ENCODE measurements around the gene TUBG1.
"Not testable (repeated sequence)": the region's sequence is repeated elsewhere in the genome, so short reads cannot be mapped to it uniquely, and the experiment has no call there.

The TUBG1 gene

DNA sequence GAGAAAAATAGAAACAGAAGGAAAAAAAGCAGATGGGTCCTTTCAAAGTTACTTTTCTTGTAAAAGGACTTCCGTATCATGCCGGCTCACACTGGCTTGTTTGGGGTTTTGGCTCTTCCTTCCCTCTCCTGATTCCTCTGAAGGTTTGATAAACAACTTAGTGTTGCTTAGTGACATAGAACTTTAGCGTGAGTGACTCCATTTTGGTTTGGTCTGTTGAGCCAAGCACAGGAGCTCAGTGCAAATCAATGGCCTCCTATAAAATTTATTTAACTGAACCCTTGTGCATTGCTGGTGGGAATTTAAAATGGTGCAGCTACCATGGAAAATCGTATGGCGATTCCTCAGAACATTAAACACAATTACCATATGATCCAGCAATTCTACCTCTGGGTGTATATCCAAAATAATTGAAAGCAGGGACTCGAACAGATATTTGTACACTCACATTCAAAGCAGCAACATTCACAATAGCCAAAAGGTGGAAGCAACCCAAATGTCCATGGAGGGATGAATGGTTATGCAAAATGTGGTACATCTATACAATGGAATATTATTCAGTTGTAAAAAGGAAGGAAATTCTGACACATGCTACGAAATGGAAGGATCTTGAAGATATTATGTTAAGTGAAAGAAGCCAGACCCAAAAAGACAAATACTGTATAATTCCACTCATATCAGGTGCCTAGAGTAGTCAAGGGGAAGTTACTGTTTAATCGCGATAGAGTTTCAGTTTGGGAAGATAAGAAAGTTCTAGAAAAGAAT, 48.5 kb downstream of the TUBG1 start:
- H3K18ac ChIP-seq (ENCODE audit: low read length): no peak overlapping the region
- H3K23ac ChIP-seq (ENCODE audit: low read depth, low read length, poor library complexity): no peak overlapping the region
- H2BK5ac ChIP-seq (ENCODE audit: low read length): no peak overlapping the region
- H3K27ac ChIP-seq (replicated peaks; ENCODE audit: low read length): no peak overlapping the region
- no peaks in the 10 kb centered on the region for H3K27me3 ChIP-seq (ENCODE audit: control insufficient read depth in 3 of 3, insufficient read depth in 3 of 3, low read depth in 1 of 3, low read length in 3 of 3)
- H4K91ac ChIP-seq (ENCODE audit: low read depth, low read length, poor library complexity): no peak overlapping the region
- no peak overlapping the region for H3K4me2 ChIP-seq (ENCODE audit: insufficient read depth, low read length, poor library complexity, severe bottlenecking)
- no peak overlapping the region for H2AFZ ChIP-seq (ENCODE audit: low read length)
- H3K9me3 ChIP-seq (replicated peaks in 1 of 2; ENCODE audit: control insufficient read depth in 2 of 2, insufficient read depth in 1 of 2, low read depth in 1 of 2, low read length in 2 of 2): peaks cover 0 to 4% of the 10 kb centered on the region in 2 donors
- H2BK12ac ChIP-seq (ENCODE audit: low read length): no peak overlapping the region
- H2BK120ac ChIP-seq (ENCODE audit: low read depth, low read length): no peak overlapping the region
- H3K4me1 ChIP-seq (ENCODE audit: control insufficient read depth in 2 of 2, insufficient read depth in 1 of 2, low read depth in 1 of 2, low read length in 2 of 2): peaks cover 3 to 7% of the 10 kb centered on the region in 2 donors
- H3K4me3 ChIP-seq (ENCODE audit: low read length in 2 of 2): no peak overlapping the region
- no CpG with 5 or more reads among the region's 9 CpGs for WGBS, 2 donors (ENCODE audit: extremely low coverage in 2 of 2, insufficient read length in 2 of 2, insufficient replicate concordance in 1 of 2)
- no peak overlapping the region for H3K9ac ChIP-seq (ENCODE audit: low read depth, low read length, poor library complexity)
- no peak overlapping the region for H3K14ac ChIP-seq (ENCODE audit: low read length)
- H2AK5ac ChIP-seq (ENCODE audit: low read depth, low read length): no peak overlapping the region
- H3K4ac ChIP-seq (ENCODE audit: low read length): no peak overlapping the region
- no peak overlapping the region for H2BK15ac ChIP-seq (ENCODE audit: low read length)
- H3K79me1 ChIP-seq (ENCODE audit: low read depth, low read length): no peaks in the 10 kb centered on the region
- H4K8ac ChIP-seq (ENCODE audit: low read depth, low read length): no peak overlapping the region
- peaks cover 2 to 20% of the 10 kb centered on the region in 2 donors for H3K36me3 ChIP-seq (replicated peaks in 1 of 2; ENCODE audit: control insufficient read depth in 2 of 2, insufficient read depth in 2 of 2, low read length in 2 of 2)
- no peak for DNase-seq (ENCODE audit: low spot score)

DNA sequence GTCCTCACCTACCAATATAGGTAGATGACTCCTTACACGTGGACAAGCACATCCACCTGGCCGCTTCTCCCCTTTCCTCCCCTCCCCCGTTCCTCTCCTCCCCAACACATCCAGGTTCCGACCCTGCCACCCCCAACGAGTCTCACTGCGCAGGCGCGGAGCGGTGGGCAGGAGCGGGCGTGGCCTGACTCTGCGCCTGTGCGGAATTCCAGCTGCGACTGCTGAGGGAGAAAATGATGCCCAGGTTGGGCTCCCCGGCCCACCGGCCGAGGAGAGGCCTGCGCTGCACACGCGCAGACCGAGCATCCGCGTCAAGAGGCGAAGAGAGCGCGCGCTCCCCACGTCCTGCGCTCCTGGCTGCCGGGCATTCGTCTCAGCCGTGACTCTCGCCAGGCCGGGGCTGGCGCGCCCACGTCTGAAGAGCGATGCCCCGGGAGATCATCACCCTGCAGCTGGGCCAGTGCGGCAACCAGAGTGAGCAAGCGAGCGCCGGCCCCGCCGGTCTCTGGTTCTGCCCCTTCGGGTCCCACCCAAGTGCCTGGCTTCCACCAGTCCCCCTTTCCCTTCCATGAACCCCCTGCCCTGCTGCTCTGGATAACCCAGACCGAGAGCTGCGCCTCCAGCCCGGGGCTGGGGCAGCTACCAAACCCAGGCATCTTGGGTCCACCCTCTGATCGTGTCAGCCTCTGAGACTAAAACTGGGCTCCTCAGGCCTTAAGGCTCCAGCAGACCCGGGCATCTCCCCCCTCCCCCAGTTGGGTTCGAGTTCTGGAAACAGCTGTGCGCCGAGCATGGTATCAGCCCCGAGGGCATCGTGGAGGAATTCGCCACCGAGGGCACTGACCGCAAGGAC, 49.8 kb downstream of the TUBG1 start, which contains the start of gene TUBG2:
Gene TUBG2 (plus strand): TSS at position 206 of the 853 bp plus-strand sequence. CDS start 220 bp downstream, at position 426.
- Histone ChIP-seq H3K9me3 (replicated peaks in 1 of 2; ENCODE audit: control insufficient read depth in 2 of 2, insufficient read depth in 1 of 2, low read depth in 1 of 2, low read length in 2 of 2) (peaks cover 0 to 4% of the 10 kb centered on the region in 2 donors), H3K4me1 (ENCODE audit: control insufficient read depth in 2 of 2, insufficient read depth in 1 of 2, low read depth in 1 of 2, low read length in 2 of 2) (peaks cover 2 to 3% of the 10 kb centered on the region in 2 donors), H3K9ac (ENCODE audit: low read depth, low read length, poor library complexity) (peak within 1 kb of the TSS; percentile 97), H3K4ac (ENCODE audit: low read length) (no peak within 1 kb of the TSS), H3K79me1 (ENCODE audit: low read depth, low read length) (no peaks in the 10 kb centered on the region), H3K4me3 (ENCODE audit: low read length in 2 of 2) (peak within 1 kb of the TSS; percentile 66 to 84), H4K91ac (ENCODE audit: low read depth, low read length, poor library complexity) (no peak within 1 kb of the TSS), H2BK120ac (ENCODE audit: low read depth, low read length) (no peak within 1 kb of the TSS), H2AK5ac (ENCODE audit: low read depth, low read length) (no peak within 1 kb of the TSS), H3K36me3 (replicated peaks in 1 of 2; ENCODE audit: control insufficient read depth in 2 of 2, insufficient read depth in 2 of 2, low read length in 2 of 2) (peaks cover 2 to 29% of the 10 kb centered on the region in 2 donors), H3K27ac (replicated peaks; ENCODE audit: low read length) (no peak within 1 kb of the TSS), H3K4me2 (ENCODE audit: insufficient read depth, low read length, poor library complexity, severe bottlenecking) (peak within 1 kb of the TSS; percentile 90), H2BK12ac (ENCODE audit: low read length) (no peak within 1 kb of the TSS), H3K14ac (ENCODE audit: low read length) (peak within 1 kb of the TSS; percentile 57), H2BK5ac (ENCODE audit: low read length) (peak within 1 kb of the TSS; percentile 2), H3K23ac (ENCODE audit: low read depth, low read length, poor library complexity) (peak within 1 kb of the TSS; percentile 62), H2BK15ac (ENCODE audit: low read length) (peak within 1 kb of the TSS; percentile 52), H3K27me3 (ENCODE audit: control insufficient read depth in 3 of 3, insufficient read depth in 3 of 3, low read depth in 1 of 3, low read length in 3 of 3) (no peaks in the 10 kb centered on the region), H4K8ac (ENCODE audit: low read depth, low read length) (no peak within 1 kb of the TSS), H3K18ac (ENCODE audit: low read length) (peak within 1 kb of the TSS; percentile 95), H2AFZ (ENCODE audit: low read length) (peak within 1 kb of the TSS; percentile 96)
- no CpG with 5 or more reads among the region's 59 CpGs for WGBS, 2 donors (ENCODE audit: extremely low coverage in 2 of 2, insufficient read length in 2 of 2, insufficient replicate concordance in 1 of 2)
- peak; percentile 85 for DNase-seq (ENCODE audit: low spot score)

DNA sequence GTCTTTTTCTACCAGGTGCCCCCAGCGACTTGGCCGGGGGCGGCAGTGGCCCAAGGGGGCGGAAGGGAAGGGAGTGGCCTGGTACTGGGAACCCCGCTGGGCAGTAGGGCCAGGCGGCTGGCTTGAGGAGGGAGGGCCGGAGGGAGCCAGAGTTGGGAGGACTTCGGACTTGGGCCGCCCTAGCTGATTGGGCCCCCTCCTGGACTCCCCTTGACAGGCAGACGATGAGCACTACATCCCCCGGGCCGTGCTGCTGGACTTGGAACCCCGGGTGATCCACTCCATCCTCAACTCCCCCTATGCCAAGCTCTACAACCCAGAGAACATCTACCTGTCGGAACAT, 50.4 kb downstream of the TUBG1 start:
- H2BK5ac ChIP-seq (ENCODE audit: low read length): not testable (repeated sequence)

More for the DNA sequence above, 50.4 kb downstream of the TUBG1 start:
- not testable (repeated sequence) for H3K4ac ChIP-seq (ENCODE audit: low read length); DNase-seq (ENCODE audit: low spot score); H2AK5ac ChIP-seq (ENCODE audit: low read depth, low read length); H2BK15ac ChIP-seq (ENCODE audit: low read length); H3K79me1 ChIP-seq (ENCODE audit: low read depth, low read length); H3K14ac ChIP-seq (ENCODE audit: low read length); H2BK12ac ChIP-seq (ENCODE audit: low read length); H3K27me3 ChIP-seq (ENCODE audit: control insufficient read depth in 3 of 3, insufficient read depth in 3 of 3, low read depth in 1 of 3, low read length in 3 of 3); H3K9ac ChIP-seq (ENCODE audit: low read depth, low read length, poor library complexity); H3K27ac ChIP-seq (replicated peaks; ENCODE audit: low read length); H3K9me3 ChIP-seq (replicated peaks in 1 of 2; ENCODE audit: control insufficient read depth in 2 of 2, insufficient read depth in 1 of 2, low read depth in 1 of 2, low read length in 2 of 2); H4K91ac ChIP-seq (ENCODE audit: low read depth, low read length, poor library complexity); H3K23ac ChIP-seq (ENCODE audit: low read depth, low read length, poor library complexity); H3K4me1 ChIP-seq (ENCODE audit: control insufficient read depth in 2 of 2, insufficient read depth in 1 of 2, low read depth in 1 of 2, low read length in 2 of 2); H2BK120ac ChIP-seq (ENCODE audit: low read depth, low read length); H3K18ac ChIP-seq (ENCODE audit: low read length); H4K8ac ChIP-seq (ENCODE audit: low read depth, low read length)
- peaks cover 2 to 32% of the 10 kb centered on the region in 2 donors for H3K36me3 ChIP-seq (replicated peaks in 1 of 2; ENCODE audit: control insufficient read depth in 2 of 2, insufficient read depth in 2 of 2, low read length in 2 of 2)
- H3K4me2 ChIP-seq (ENCODE audit: insufficient read depth, low read length, poor library complexity, severe bottlenecking): peak overlapping the region; percentile 90
- peak overlapping the region; percentile 96 for H2AFZ ChIP-seq (ENCODE audit: low read length)
- no CpG with 5 or more reads among the region's 14 CpGs for WGBS, 2 donors (ENCODE audit: extremely low coverage in 2 of 2, insufficient read length in 2 of 2, insufficient replicate concordance in 1 of 2)
- H3K4me3 ChIP-seq (ENCODE audit: low read length in 2 of 2): peak overlapping the region; percentile 66 to 84

Data from neuronal stem cell (in vitro differentiated cells).